GM12892 (cell line): Measurements from ENCODE around the gene ANO1.

Source experiments
- DNase-seq: peaks from one replicate; pipeline ENCODE4 v3.0.0; 2011; ENCODE audit not compliant: insufficient read length
- FAIRE-seq: peaks from 2 replicates; lab custom pipeline; 2011; peaks lifted over from hg19 to GRCh38; lab: Jason Lieb, UNC
- POLR2A ChIP-seq: IDR thresholded peaks from 2 replicates; pipeline ENCODE4 v1.6.1; 2011; ENCODE audit warnings: low read depth, low read length, control low read depth
- POLR2AphosphoS5 ChIP-seq: IDR thresholded peaks from 2 replicates; pipeline ENCODE4 v1.6.1; 2011; ENCODE audit warnings: low read depth, low read length, control low read depth
- TAF1 ChIP-seq: IDR thresholded peaks from 2 replicates; pipeline ENCODE4 v1.6.1; 2011; ENCODE audit warnings: low read depth, mild to moderate bottlenecking, control low read depth, low read length, borderline replicate concordance

The ANO1 gene

DNA sequence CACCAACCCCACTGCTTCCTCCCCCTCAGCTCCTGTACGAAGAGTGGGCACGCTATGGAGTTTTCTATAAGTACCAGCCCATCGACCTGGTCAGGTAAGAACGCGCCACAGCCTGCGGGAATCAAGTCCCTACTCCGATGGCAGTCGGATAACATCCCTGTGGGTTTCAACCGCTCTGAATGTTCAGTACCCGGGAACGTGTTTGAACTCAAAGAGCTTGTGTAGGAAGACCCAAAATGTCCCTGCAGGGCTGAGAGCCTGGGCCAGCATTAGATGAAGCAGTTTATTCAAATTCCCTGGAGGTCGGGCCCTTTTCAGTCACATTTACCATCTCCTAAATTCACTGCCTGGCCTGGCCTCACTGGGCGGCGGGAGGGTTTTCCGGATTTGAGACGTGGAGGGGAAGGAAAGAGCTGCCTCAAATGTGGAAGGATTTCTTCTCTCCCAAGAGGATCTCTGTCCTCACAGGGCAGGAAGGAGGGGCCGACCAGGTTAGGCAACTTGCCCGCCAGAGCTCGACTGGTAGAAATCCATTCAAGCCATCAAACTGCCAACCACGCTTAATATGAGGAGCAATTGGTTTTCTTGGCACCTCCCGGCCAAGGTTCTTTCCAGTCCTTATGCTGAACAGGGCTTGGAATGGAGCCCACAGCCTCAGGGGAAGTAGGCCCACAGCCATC, 46.3 kb downstream of the ANO1 start:
- DNase-seq = no peak
- FAIRE-seq = no peak
- no peak for TF ChIP-seq POLR2AphosphoS5
- no peak for TF ChIP-seq TAF1
- TF ChIP-seq POLR2A = no peak

DNA sequence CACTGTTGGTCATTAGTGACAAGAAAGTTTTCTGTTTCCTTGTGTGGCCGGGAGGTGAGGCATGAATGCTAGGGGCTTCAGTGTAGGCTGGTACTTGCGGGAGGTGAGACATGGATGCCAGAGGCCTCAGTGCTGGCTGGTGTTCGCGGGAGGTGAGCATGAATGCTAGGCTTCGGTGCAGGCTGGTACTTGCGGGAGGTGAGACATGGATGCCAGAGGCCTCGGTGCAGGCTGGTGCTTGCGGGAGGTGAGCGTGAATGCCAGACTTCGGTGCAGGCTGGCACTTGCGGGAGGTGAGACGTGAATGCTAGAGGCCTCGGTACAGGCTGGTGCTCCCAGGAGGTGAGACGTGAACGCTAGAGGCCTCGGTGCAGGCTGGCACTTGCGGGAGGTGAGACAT, 48.4 kb downstream of the ANO1 start:
- no peak for DNase-seq
- TF ChIP-seq POLR2AphosphoS5 = no peak
- no peak for TF ChIP-seq TAF1
- no peak for TF ChIP-seq POLR2A
- no peak for FAIRE-seq

DNA sequence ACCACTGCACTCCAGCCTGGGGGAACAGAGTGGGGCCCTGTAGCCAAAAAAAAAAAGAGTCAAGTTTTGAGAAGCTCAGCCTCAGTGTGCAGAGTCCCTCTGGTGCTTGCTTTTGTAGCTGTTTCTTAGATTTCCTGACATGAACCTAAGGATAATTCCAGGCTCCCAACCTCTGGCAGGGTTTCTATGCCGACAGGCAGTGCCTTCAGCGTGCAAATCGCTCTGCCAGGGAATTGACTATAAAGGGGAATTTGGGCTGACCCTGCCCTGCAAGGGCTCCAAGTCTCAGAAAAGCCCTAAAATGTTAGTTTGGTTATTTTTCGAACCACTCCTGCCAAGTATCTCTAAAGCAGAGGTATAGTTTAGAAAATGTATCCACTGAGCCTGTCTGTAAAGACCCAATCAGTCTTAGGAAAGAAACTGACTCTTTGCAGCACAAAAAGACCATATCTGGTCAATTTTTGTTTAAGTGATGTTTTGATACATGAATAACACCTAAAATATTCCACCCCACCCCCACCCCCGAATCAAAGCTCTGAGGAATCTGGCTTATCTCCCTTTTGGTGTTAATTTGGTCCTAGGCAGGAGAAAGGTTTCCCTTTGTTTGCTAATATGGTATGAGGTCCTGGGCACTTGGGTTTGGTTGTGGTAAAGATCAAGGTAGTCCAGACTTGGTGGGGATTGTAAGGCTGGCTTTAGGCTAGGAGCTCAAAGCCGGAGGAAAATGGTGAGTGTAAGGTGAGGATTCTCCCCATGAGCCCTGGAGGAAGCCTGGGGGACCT, 49.7 kb downstream of the ANO1 start:
- TF ChIP-seq POLR2AphosphoS5 (no peak), POLR2A (no peak), TAF1 (no peak)
- FAIRE-seq (no peak), DNase-seq (no peak)

DNA sequence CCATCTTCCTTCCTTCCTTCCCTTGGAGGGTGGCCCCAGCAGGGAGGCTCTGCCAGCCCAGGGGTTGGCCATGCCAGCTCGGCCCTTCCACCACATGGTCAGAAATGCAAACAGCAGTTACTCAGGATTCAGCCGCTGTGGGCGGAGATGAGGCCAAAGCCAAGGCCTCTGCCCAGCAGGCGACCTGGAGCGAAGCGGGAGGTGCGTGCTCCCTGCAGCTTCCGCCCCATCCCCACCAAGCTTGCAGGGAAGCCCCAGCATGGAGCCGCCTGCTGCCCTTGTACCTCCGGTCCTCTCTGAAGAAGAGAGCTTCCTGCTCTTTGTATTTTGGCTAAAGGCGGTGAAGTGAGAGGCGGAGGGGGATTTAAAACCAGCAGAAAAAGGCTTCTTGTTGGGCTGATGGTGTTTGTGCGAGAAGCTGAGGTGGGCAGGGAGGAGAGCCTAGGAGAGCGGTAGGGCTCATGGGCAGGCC, 50.4 kb downstream of the ANO1 start:
- DNase-seq (no peak), FAIRE-seq (no peak)
- no peak for TF ChIP-seq POLR2A
- no peak for TF ChIP-seq POLR2AphosphoS5
- no peak for TF ChIP-seq TAF1

DNA sequence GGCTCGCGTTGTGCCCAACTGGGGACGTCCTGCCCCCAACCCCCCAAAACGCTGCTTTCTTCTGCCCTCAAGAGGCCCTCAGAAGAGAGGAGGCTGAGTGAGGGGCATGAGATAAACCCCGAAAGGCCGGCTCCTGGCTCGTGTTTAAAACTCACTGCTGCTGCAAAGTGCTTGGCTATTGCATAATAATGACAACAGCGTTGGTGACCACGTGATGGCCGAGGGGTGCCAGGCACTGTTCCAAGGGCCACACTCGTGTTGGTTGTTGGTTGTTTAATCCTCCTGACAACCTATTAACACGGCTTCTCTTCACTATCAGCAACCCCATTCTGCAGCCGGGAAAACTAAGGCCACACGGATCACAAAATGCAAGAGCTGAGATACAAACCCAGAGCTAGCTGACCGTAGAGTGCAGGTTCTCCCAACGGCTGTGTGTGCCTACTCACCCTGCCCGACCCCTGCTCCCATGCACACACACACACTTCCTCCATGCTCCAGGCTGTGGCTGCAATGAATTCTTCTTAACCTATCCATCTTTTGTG, 51.0 kb downstream of the ANO1 start:
- FAIRE-seq = no peak
- no peak for DNase-seq
- no peak for TF ChIP-seq TAF1
- TF ChIP-seq POLR2A = no peak
- TF ChIP-seq POLR2AphosphoS5 = no peak

DNA sequence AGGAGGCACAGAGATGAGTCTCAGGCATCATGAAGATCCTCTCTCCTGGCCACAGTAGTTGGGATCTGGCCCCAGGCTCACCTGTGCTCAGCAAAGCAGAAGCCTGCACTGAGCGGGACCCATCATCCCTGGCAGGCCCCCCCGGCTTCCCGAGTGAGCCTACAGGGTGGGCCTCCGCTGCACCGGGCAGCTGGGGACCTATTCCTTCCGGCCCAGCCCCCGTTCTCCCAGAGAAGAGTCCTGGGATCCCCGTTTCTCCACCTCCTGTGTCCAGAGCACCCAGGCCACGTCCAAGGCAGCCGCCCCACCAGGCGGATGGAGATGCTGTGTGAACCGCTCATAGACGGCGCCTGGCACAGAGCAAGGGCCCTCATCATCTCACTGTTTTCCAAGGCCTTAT, 52.5 kb downstream of the ANO1 start:
- DNase-seq (no peak), FAIRE-seq (no peak)
- TF ChIP-seq POLR2A = no peak
- TF ChIP-seq POLR2AphosphoS5 = no peak
- no peak for TF ChIP-seq TAF1

DNA sequence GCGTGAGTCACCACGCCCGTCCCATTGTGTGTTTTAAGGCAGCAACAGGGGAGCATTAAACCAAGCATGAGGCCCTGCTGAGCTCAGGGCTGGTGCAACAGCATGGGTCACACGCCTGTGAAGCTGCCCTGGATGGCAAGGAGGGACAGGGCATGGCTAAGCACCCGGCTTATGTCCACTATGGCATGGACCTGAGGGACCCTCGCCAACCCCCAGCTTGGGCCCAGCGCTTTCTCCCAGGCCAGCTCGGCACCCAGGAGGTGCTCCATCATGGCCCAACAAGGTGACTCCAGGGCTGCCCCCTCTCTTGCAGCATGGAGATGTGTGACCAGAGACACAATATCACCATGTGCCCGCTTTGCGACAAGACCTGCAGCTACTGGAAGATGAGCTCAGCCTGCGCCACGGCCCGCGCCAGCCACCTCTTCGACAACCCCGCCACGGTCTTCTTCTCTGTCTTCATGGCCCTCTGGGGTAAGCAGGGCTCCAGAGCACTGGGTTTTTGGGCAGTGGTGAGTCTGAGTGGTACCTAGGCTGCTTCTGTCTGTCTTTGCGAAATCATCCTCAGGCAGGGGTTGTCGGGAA, 53.6 kb downstream of the ANO1 start:
- FAIRE-seq = no peak
- TF ChIP-seq POLR2A (no peak), TAF1 (no peak)
- no peak for DNase-seq

DNA sequence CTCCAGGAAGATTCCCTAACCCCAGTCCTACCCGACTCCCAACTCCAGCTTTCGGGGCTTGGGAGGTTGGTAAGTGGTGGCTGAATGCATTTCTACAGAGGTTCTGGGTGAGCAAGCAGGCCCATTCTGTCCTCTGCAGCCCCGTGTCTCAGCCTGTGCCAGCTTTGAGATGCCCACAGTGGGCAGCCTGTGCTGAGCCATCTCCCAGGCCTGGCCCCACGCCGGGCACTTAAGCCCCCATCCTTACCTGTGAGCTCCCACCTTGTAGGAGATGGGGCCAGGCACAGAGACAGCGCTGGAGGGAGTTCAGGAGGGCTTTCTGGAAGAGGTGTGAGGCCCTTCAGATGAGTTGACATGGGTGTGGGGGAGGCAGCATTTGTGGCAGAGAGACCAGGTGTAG, 54.5 kb downstream of the ANO1 start:
- FAIRE-seq (no peak), DNase-seq (no peak)
- no peak for TF ChIP-seq TAF1

DNA sequence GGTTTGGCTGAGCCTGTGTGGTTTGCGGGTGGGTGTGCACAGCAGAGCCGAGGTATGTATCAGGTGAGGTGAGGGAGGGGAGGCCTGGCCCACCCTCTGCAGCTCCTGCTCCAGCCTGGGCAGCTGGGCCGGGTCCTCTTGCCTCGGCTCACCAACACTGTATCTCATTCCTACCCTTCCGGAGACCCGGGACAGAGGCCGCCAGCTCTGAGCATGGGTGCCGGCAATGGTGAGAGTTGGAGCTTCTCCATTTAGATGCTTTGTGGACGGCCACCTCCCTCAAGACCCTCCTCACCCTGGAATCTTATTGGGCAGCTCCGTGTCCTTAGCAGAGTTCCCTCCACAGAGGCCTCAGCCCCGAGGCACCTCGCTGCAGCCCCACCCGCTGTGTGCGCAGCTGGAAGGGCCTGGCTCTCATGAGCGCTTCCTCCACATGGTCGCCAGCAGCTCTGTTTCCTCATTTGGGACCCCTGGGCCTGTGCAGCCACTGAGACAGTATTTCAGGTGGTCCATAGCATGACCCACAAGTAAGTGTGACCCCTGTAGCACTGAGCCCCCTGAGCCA, 55.7 kb downstream of the ANO1 start:
- no peak for DNase-seq
- FAIRE-seq = no peak
- no peak for TF ChIP-seq POLR2A
- no peak for TF ChIP-seq POLR2AphosphoS5
- no peak for TF ChIP-seq TAF1

DNA sequence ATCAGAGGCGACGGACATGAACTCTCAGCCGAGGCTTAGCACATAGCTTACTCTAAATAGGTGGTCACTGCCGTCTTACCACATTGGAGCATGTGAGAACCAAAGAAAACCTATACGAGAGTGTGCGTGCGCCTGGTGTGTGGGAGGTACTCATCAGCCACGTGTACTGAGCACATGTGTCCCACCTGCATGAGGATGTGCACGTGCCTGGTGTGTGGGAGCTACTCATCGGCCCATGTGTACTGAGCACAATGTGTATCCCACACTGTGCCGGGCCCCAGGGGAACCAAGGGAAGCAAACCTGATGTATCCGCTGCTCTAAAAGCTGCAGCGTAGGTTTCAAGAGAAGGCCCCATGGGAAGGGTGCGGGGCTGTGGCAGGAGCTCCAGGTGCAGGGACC, 56.4 kb downstream of the ANO1 start:
- FAIRE-seq (no peak), DNase-seq (no peak)
- TF ChIP-seq POLR2A (no peak), POLR2AphosphoS5 (no peak), TAF1 (no peak)

DNA sequence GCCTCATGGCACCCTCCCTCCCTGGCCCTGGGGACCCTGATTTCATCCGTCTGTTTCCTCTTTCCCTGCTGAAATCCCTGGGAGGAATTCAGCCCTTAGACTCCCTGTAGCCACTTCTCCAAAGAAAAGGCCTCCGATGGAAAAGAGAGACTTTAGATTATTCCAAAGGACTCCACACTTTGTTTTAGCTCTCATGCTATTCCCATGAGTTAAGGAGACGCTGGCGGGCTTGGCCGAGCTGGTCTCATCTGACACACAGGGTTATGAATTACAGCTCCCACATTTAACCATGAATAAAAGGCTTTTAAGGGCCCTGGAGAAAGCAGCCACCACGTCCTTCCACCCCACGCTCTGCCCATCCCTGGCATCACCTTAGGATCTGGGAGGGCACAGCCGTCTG, 57.0 kb downstream of the ANO1 start:
- FAIRE-seq (no peak), DNase-seq (no peak)
- no peak for TF ChIP-seq TAF1
- no peak for TF ChIP-seq POLR2A
- TF ChIP-seq POLR2AphosphoS5 = no peak

DNA sequence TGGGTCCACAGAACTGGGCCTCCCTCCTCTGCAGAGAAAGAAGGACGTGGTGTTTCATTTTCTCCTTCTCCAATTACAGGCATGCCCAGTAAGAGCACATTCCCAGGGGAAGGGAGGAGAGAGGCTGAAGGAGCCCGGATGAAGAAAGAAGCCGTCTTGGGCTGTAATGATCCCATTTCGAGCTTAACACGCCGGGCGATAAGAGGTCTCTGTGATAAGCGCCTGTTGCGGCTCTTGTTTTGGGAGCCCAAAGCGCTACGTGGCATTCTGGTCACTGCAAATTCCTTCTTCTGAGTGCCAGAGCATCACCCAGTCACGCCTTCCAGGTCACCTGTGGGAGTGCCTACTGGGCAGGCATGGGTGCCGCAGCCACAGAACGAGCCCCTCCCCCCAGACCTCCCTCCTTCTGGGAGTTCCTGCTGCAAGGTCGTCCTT, 57.5 kb downstream of the ANO1 start:
- FAIRE-seq (no peak), DNase-seq (no peak)

More for the DNA sequence above, 57.5 kb downstream of the ANO1 start:
- TF ChIP-seq POLR2A (no peak), POLR2AphosphoS5 (no peak), TAF1 (no peak)
